ENCODE measurements around the gene NUP188.
"Not testable (repeated sequence)": the region's sequence is repeated elsewhere in the genome, so short reads cannot be mapped to it uniquely, and the experiment has no call there.

DNA sequence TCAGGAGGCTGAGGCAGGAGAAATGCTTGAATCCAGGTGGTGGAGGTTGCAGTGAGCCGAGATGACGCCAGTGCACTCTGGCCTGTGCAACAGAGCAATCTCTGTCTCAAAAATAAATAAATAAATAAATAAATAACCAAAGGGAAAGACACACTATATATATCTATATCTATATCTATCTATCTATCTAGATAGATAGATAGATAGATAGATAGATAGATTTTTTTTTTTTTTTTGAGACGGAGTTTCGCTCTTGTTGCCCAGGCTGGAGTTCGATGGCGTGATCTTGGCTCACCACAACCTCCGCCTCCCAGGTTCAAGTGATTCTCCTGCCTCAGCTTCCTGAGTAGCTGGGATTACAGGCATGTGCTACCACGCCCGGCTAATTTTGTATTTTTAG is 13.9 kb downstream of the NUP188 start:
- TF ChIP-seq ISL1 (CRISPR knock-in tag; IDR thresholded peaks at IDR 0.05); CREB5 (CRISPR knock-in tag; IDR thresholded peaks at IDR 0.05; ENCODE audit: low read depth); OSR1 (CRISPR knock-in tag; IDR thresholded peaks at IDR 0.05); TCF4 (CRISPR knock-in tag; IDR thresholded peaks at IDR 0.05; ENCODE audit: borderline replicate concordance); ZFP30 (CRISPR knock-in tag; IDR thresholded peaks at IDR 0.05); POU6F1 (CRISPR knock-in tag; IDR thresholded peaks at IDR 0.05; ENCODE audit: borderline replicate concordance, low read depth); ZFP3 (CRISPR knock-in tag; IDR thresholded peaks at IDR 0.05); TOX (CRISPR knock-in tag; IDR thresholded peaks at IDR 0.05; ENCODE audit: borderline replicate concordance); ZNF70 (CRISPR knock-in tag; IDR thresholded peaks at IDR 0.05); PPARA (CRISPR knock-in tag; IDR thresholded peaks at IDR 0.05; ENCODE audit: borderline replicate concordance): not testable (repeated sequence)
- TF ChIP-seq, protein P1, sequence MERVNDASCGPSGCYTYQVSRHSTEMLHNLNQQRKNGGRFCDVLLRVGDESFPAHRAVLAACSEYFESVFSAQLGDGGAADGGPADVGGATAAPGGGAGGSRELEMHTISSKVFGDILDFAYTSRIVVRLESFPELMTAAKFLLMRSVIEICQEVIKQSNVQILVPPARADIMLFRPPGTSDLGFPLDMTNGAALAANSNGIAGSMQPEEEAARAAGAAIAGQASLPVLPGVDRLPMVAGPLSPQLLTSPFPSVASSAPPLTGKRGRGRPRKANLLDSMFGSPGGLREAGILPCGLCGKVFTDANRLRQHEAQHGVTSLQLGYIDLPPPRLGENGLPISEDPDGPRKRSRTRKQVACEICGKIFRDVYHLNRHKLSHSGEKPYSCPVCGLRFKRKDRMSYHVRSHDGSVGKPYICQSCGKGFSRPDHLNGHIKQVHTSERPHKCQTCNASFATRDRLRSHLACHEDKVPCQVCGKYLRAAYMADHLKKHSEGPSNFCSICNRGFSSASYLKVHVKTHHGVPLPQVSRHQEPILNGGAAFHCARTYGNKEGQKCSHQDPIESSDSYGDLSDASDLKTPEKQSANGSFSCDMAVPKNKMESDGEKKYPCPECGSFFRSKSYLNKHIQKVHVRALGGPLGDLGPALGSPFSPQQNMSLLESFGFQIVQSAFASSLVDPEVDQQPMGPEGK (CRISPR knock-in tag; IDR thresholded peaks at IDR 0.05; ENCODE audit: borderline replicate concordance): not testable (repeated sequence)
- TF ChIP-seq, protein P2, sequence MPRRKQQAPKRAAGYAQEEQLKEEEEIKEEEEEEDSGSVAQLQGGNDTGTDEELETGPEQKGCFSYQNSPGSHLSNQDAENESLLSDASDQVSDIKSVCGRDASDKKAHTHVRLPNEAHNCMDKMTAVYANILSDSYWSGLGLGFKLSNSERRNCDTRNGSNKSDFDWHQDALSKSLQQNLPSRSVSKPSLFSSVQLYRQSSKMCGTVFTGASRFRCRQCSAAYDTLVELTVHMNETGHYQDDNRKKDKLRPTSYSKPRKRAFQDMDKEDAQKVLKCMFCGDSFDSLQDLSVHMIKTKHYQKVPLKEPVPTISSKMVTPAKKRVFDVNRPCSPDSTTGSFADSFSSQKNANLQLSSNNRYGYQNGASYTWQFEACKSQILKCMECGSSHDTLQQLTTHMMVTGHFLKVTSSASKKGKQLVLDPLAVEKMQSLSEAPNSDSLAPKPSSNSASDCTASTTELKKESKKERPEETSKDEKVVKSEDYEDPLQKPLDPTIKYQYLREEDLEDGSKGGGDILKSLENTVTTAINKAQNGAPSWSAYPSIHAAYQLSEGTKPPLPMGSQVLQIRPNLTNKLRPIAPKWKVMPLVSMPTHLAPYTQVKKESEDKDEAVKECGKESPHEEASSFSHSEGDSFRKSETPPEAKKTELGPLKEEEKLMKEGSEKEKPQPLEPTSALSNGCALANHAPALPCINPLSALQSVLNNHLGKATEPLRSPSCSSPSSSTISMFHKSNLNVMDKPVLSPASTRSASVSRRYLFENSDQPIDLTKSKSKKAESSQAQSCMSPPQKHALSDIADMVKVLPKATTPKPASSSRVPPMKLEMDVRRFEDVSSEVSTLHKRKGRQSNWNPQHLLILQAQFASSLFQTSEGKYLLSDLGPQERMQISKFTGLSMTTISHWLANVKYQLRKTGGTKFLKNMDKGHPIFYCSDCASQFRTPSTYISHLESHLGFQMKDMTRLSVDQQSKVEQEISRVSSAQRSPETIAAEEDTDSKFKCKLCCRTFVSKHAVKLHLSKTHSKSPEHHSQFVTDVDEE (CRISPR knock-in tag; IDR thresholded peaks at IDR 0.05): not testable (repeated sequence)
- TF ChIP-seq, protein P3, sequence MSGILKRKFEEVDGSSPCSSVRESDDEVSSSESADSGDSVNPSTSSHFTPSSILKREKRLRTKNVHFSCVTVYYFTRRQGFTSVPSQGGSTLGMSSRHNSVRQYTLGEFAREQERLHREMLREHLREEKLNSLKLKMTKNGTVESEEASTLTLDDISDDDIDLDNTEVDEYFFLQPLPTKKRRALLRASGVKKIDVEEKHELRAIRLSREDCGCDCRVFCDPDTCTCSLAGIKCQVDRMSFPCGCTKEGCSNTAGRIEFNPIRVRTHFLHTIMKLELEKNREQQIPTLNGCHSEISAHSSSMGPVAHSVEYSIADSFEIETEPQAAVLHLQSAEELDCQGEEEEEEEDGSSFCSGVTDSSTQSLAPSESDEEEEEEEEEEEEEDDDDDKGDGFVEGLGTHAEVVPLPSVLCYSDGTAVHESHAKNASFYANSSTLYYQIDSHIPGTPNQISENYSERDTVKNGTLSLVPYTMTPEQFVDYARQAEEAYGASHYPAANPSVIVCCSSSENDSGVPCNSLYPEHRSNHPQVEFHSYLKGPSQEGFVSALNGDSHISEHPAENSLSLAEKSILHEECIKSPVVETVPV (CRISPR knock-in tag; IDR thresholded peaks at IDR 0.05): not testable (repeated sequence)

All from SK-N-SH treated with all-trans-retinoic acid at 6 μM for 48 hours (cell line).